ENCODE measurements around the gene CDC37.
A peak's percentile ranks its signal among the peaks of the same experiment; 100 is the strongest.
"Not testable (repeated sequence)": the region's sequence is repeated elsewhere in the genome, so short reads cannot be mapped to it uniquely, and the experiment has no call there.

CDC37 gene

GRCh38 chr19:10419646-10420443, 16.5 kb upstream of the CDC37 start:
- Histone ChIP-seq H3K27me3 (ENCODE audit: insufficient read depth, low read length) (peaks cover 35% of the 10 kb centered on the region; the same call in 1 of the 2 replicates), H3K27ac (ENCODE audit: low read depth, low read length) (no peak overlapping the region)

GRCh38 chr19:10419200-10419645, 15.9 kb upstream of the CDC37 start:
- Histone ChIP-seq H3K79me2 (ENCODE audit: control insufficient read depth, insufficient read depth, low read length, unreplicated experiment) (no peaks in the 10 kb centered on the region), H3K36me3 (ENCODE audit: insufficient read depth, low read length) (no peaks in the 10 kb centered on the region), H2AFZ (ENCODE audit: low read length, unreplicated experiment) (peak overlapping the region; percentile 43), H3K4me1 (ENCODE audit: control insufficient read depth, insufficient read depth, low read length, unreplicated experiment) (peaks cover 28% of the 10 kb centered on the region), H3K27ac (ENCODE audit: low read depth, low read length) (no peak overlapping the region), H3K4me3 (ENCODE audit: low read depth, low read length) (peak overlapping the region; percentile 79), H3K27me3 (ENCODE audit: insufficient read depth, low read length) (peaks cover 31% of the 10 kb centered on the region; the same call in 1 of the 2 replicates)

More at GRCh38 chr19:10419646-10420443, 16.5 kb upstream of the CDC37 start:
- peak overlapping the region; percentile 79 for H3K4me3 ChIP-seq (ENCODE audit: low read depth, low read length)
- peaks cover 28% of the 10 kb centered on the region for H3K4me1 ChIP-seq (ENCODE audit: control insufficient read depth, insufficient read depth, low read length, unreplicated experiment)
- no peaks in the 10 kb centered on the region for H3K36me3 ChIP-seq (ENCODE audit: insufficient read depth, low read length)
- H2AFZ ChIP-seq (ENCODE audit: low read length, unreplicated experiment): peak overlapping the region; percentile 43
- H3K79me2 ChIP-seq (ENCODE audit: control insufficient read depth, insufficient read depth, low read length, unreplicated experiment): no peaks in the 10 kb centered on the region

DNA sequence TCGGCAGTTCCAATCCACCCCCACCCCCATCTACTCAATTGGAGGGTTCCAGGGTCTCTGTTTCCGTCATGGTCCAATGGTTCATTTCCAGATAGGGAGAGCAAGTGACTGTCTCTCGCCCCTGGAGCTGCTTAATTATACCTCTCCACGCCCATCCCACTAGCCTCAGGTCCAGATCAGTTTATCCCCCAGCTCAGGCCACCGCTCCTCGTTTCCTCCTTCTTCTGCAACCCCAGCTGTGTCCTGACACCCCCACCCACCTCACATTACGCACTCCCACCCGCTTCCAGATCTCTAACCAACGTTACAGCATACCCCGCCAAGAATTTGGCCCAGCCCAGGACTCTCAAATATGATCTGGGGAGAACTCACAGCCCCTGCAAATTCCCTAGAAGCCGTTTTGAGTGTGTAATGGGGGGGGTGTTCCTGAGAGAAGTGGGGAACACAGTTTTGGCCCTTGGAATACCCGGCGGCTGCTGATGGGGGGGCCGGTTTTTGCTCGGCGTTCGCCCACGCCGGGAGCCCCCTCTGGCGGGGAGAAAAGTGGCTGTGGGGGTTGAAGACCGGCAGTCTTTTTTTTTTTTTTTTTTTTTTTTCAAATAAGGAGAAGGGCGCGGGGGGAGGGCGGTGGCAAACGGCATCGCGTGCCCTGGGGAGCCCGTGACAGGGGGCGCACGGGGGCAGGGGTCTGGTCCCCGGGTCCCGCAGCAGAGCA, 15.3 kb upstream of the CDC37 start:
- no peaks in the 10 kb centered on the region for H3K79me2 ChIP-seq (ENCODE audit: control insufficient read depth, insufficient read depth, low read length, unreplicated experiment)

GRCh38 chr19:10418235-10418484, 14.8 kb upstream of the CDC37 start:
- Histone ChIP-seq H3K27me3 (ENCODE audit: insufficient read depth, low read length) (peaks cover 31% of the 10 kb centered on the region; the same call in 1 of the 2 replicates), H3K36me3 (ENCODE audit: insufficient read depth, low read length) (no peaks in the 10 kb centered on the region), H3K4me1 (ENCODE audit: control insufficient read depth, insufficient read depth, low read length, unreplicated experiment) (peaks cover 21% of the 10 kb centered on the region)

More for the DNA sequence above, 15.3 kb upstream of the CDC37 start:
- no peaks in the 10 kb centered on the region for H3K36me3 ChIP-seq (ENCODE audit: insufficient read depth, low read length)
- peak overlapping the region; percentile 79 for H3K4me3 ChIP-seq (ENCODE audit: low read depth, low read length)
- H3K4me1 ChIP-seq (ENCODE audit: control insufficient read depth, insufficient read depth, low read length, unreplicated experiment): peaks cover 22% of the 10 kb centered on the region
- H3K27ac ChIP-seq (ENCODE audit: low read depth, low read length): no peak overlapping the region
- no peak overlapping the region for H2AFZ ChIP-seq (ENCODE audit: low read length, unreplicated experiment)
- peaks cover 31% of the 10 kb centered on the region; the same call in 1 of the 2 replicates for H3K27me3 ChIP-seq (ENCODE audit: insufficient read depth, low read length)

GRCh38 chr19:10417541-10418234, 14.3 kb upstream of the CDC37 start:
- no peak overlapping the region for H2AFZ ChIP-seq (ENCODE audit: low read length, unreplicated experiment)
- H3K27ac ChIP-seq (ENCODE audit: low read depth, low read length): no peak overlapping the region
- no peaks in the 10 kb centered on the region for H3K79me2 ChIP-seq (ENCODE audit: control insufficient read depth, insufficient read depth, low read length, unreplicated experiment)
- H3K27me3 ChIP-seq (ENCODE audit: insufficient read depth, low read length): peaks cover 31% of the 10 kb centered on the region; the same call in 1 of the 2 replicates
- H3K36me3 ChIP-seq (ENCODE audit: insufficient read depth, low read length): no peaks in the 10 kb centered on the region
- H3K4me1 ChIP-seq (ENCODE audit: control insufficient read depth, insufficient read depth, low read length, unreplicated experiment): peaks cover 21% of the 10 kb centered on the region
- no peak overlapping the region for H3K4me3 ChIP-seq (ENCODE audit: low read depth, low read length)

More at GRCh38 chr19:10418235-10418484, 14.8 kb upstream of the CDC37 start:
- no peak overlapping the region for H3K27ac ChIP-seq (ENCODE audit: low read depth, low read length)
- H2AFZ ChIP-seq (ENCODE audit: low read length, unreplicated experiment): no peak overlapping the region
- peak overlapping the region; percentile 79; the same call in 1 of the 2 replicates for H3K4me3 ChIP-seq (ENCODE audit: low read depth, low read length)
- H3K79me2 ChIP-seq (ENCODE audit: control insufficient read depth, insufficient read depth, low read length, unreplicated experiment): no peaks in the 10 kb centered on the region

- Histone ChIP-seq H2AFZ (ENCODE audit: low read length, unreplicated experiment) (peak overlapping the region; percentile 72), H3K4me1 (ENCODE audit: control insufficient read depth, insufficient read depth, low read length, unreplicated experiment) (peaks cover 21% of the 10 kb centered on the region)
These were observed 13.3 kb upstream of the CDC37 start for GRCh38 chr19:10416380-10417257.

GRCh38 chr19:10416083-10416379, 12.7 kb upstream of the CDC37 start:
- Histone ChIP-seq H3K4me3 (ENCODE audit: low read depth, low read length) (peak overlapping the region; percentile 82), H3K27ac (ENCODE audit: low read depth, low read length) (no peak overlapping the region), H3K79me2 (ENCODE audit: control insufficient read depth, insufficient read depth, low read length, unreplicated experiment) (no peaks in the 10 kb centered on the region), H3K27me3 (ENCODE audit: insufficient read depth, low read length) (peaks cover 23% of the 10 kb centered on the region; the same call in 1 of the 2 replicates), H3K4me1 (ENCODE audit: control insufficient read depth, insufficient read depth, low read length, unreplicated experiment) (peaks cover 17% of the 10 kb centered on the region), H3K36me3 (ENCODE audit: insufficient read depth, low read length) (no peaks in the 10 kb centered on the region), H2AFZ (ENCODE audit: low read length, unreplicated experiment) (peak overlapping the region; percentile 72)

More at GRCh38 chr19:10416380-10417257, 13.3 kb upstream of the CDC37 start:
- Histone ChIP-seq H3K36me3 (ENCODE audit: insufficient read depth, low read length) (no peaks in the 10 kb centered on the region), H3K27me3 (ENCODE audit: insufficient read depth, low read length) (peaks cover 28% of the 10 kb centered on the region; the same call in 1 of the 2 replicates), H3K4me3 (ENCODE audit: low read depth, low read length) (peak overlapping the region; percentile 82), H3K27ac (ENCODE audit: low read depth, low read length) (no peak overlapping the region), H3K79me2 (ENCODE audit: control insufficient read depth, insufficient read depth, low read length, unreplicated experiment) (no peaks in the 10 kb centered on the region)

- no peaks in the 10 kb centered on the region for H3K36me3 ChIP-seq (ENCODE audit: insufficient read depth, low read length)
- no peak overlapping the region for H3K27ac ChIP-seq (ENCODE audit: low read depth, low read length)
- no peaks in the 10 kb centered on the region for H3K4me1 ChIP-seq (ENCODE audit: control insufficient read depth, insufficient read depth, low read length, unreplicated experiment)
- no peak overlapping the region for H3K4me3 ChIP-seq (ENCODE audit: low read depth, low read length)
- peaks cover 6% of the 10 kb centered on the region; the same call in 1 of the 2 replicates for H3K27me3 ChIP-seq (ENCODE audit: insufficient read depth, low read length)
- H3K79me2 ChIP-seq (ENCODE audit: control insufficient read depth, insufficient read depth, low read length, unreplicated experiment): no peaks in the 10 kb centered on the region
- H2AFZ ChIP-seq (ENCODE audit: low read length, unreplicated experiment): no peak overlapping the region
These were observed 9.1 kb upstream of the CDC37 start for GRCh38 chr19:10412257-10412977.

GRCh38 chr19:10411224-10411623, 7.9 kb upstream of the CDC37 start:
- H3K4me1 ChIP-seq (ENCODE audit: control insufficient read depth, insufficient read depth, low read length, unreplicated experiment); H2AFZ ChIP-seq (ENCODE audit: low read length, unreplicated experiment); H3K4me3 ChIP-seq (ENCODE audit: low read depth, low read length); H3K36me3 ChIP-seq (ENCODE audit: insufficient read depth, low read length); H3K79me2 ChIP-seq (ENCODE audit: control insufficient read depth, insufficient read depth, low read length, unreplicated experiment); H3K27ac ChIP-seq (ENCODE audit: low read depth, low read length); H3K27me3 ChIP-seq (ENCODE audit: insufficient read depth, low read length): not testable (repeated sequence)

Data from ACC112 (cell line).